LNCAP (cell line): ENCODE measurements around the gene NIT1.
A peak's percentile ranks its signal among the peaks of the same experiment; 100 is the strongest.

Experiments used
- TF ChIP-seq, protein P1 (sequence below): fragments of 450-650 bp; IDR thresholded peaks from 2 replicates; pipeline ENCODE4 v1.5.1; 2017; ENCODE audit warnings: mild to moderate bottlenecking

NIT1 gene

GRCh38 chr1:161117759-161118581 is at the start of gene NIT1, which contains the start of gene PFDN2:
Gene NIT1 (plus strand): TSS chr1:161118105. CDS start chr1:161118177, 72 bp downstream.
Gene PFDN2 (minus strand): TSS chr1:161118037. CDS start chr1:161118026, 11 bp downstream.
- TF ChIP-seq, protein P1, sequence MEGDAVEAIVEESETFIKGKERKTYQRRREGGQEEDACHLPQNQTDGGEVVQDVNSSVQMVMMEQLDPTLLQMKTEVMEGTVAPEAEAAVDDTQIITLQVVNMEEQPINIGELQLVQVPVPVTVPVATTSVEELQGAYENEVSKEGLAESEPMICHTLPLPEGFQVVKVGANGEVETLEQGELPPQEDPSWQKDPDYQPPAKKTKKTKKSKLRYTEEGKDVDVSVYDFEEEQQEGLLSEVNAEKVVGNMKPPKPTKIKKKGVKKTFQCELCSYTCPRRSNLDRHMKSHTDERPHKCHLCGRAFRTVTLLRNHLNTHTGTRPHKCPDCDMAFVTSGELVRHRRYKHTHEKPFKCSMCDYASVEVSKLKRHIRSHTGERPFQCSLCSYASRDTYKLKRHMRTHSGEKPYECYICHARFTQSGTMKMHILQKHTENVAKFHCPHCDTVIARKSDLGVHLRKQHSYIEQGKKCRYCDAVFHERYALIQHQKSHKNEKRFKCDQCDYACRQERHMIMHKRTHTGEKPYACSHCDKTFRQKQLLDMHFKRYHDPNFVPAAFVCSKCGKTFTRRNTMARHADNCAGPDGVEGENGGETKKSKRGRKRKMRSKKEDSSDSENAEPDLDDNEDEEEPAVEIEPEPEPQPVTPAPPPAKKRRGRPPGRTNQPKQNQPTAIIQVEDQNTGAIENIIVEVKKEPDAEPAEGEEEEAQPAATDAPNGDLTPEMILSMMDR: no peak

DNA sequence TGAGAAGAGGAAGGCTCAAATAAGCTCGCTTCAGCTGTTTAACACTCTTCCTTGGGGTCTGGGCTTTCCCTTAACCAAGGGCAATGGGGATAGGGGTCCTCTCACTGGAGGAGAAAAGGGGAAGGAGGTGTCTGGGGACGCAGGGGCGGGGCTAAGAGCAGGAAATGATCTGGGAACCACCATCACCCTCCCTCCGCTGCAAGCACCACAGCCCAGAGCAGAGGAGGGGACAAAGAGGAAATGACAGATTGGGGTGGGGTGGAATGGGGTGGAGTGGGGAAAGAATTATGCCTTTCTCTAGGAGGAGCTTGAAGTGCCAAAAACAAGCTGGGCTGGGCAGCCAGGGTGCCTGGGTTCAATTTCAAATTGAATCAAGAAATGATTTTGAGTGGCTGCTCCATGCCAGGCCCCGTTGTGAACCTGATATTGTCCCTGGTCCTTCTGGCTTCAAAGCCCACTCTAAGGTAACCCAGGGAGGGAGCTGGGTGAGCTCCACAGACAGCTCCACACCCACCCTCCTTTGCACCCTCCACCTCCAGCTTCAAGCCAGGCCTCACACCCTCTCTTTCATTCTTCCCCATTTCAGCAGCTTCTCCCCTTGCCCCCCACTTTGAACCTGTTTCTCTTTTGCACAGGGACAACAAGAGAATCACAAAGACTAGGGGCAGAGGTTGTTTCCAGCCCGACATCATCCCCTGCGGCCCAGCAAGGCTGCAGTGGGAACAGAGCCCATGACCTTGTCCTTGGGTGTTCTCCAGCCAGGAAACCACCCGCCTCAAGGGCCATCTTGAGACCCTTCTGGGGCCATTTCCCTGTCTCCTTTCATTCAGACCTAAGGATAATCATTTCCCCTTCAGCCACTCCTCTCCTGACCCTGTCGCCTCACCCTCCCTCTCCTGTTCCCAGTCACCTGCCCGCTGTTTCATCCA is 49.3 kb upstream of the NIT1 start:
- TF ChIP-seq, protein P1: no peak

DNA sequence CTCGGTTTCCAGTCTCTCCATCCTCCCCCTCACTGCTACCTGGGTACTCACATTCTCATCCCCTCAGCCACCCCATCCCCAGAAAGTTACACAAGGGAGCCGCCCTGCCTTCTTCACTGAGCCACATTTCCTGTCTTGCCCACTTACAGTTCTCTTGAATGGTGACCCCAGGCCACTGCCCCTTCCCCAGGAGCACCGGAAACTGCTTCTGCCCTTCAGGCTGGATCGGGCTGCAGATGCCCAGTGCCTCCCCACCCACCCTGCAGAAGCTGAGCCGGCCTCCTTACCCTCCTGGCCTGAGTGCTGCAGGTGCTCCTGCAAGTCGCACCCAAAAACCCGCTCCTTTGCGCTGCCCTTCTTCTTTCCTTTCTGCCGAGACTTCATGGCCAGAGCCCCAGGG is 48.7 kb upstream of the NIT1 start:
- TF ChIP-seq, protein P1: no peak

GRCh38 chr1:161069731-161070270 is 48.1 kb upstream of the NIT1 start, which contains the start of gene ARHGAP30:
Gene ARHGAP30 (minus strand): TSS chr1:161069891. CDS start chr1:161069624, 267 bp downstream.
- TF ChIP-seq, protein P1: no peak

- TF ChIP-seq, protein P1: no peak
Observed at GRCh38 chr1:161070761-161071160, 47.1 kb upstream of the NIT1 start.

DNA sequence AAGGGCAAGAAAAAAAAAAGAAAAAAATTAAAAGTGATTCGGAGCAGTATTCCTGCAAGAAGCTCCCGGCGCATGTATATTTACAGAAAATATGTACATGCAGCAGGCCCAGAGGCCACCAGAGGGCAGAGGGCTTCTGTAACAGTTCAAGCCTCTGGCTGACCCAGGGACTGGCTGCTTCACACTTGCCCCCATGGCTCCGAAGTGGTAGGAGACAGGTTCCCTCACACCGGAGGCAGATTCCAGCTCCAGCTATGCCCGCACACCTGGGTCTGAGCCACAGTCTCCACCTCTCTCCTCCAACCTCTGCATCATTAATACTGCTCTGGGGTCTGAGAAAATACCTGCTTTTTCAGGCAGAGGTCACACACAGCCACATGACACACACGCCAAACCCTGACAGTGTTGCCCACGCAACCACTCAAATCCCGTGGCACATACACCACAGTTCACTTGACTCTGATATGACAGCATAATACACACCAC is 46.0 kb upstream of the NIT1 start:
- TF ChIP-seq, protein P1: peak; percentile 60
